ENCODE results near the gene FNBP1L. TPM values are rescaled to one million over a fixed set of nuclear protein-coding genes. Genes with fewer than 3 reads are reported as not detected.

FNBP1L gene
- total and polyA plus RNA-seq, 2 experiments from 2014 or later: 56.3 to 132 TPM

GRCh38 chr1:93596329-93597089, 148.6 kb downstream of the FNBP1L start:
- no peak overlapping the region for H3K4me2 ChIP-seq
- no peaks in the 10 kb centered on the region for H3F3A ChIP-seq (replicated peaks; ENCODE audit: low read depth)
- H2AFZ ChIP-seq: no peak overlapping the region
- DNase-seq (ENCODE audit: low spot score) (no peak), ATAC-seq (no peak)
- Mint-ChIP-seq H3K27me3 (ENCODE audit: insufficient read depth, low read depth, poor library complexity) (peaks cover 2% of the 10 kb centered on the region), H3K4me3 (no peak overlapping the region), H3K36me3 (ENCODE audit: low read depth) (no peaks in the 10 kb centered on the region), H3K4me1 (peaks cover 43% of the 10 kb centered on the region), H3K9me3 (no peaks in the 10 kb centered on the region), H3K27ac (no peak overlapping the region)
- H3K4me3 ChIP-seq: no peak overlapping the region
- H3K9me2 ChIP-seq (ENCODE audit: insufficient read depth): no peaks in the 10 kb centered on the region
- H3K4me1 ChIP-seq (ENCODE audit: insufficient read depth): peaks cover 35% of the 10 kb centered on the region
- no peak for TF ChIP-seq ZNF462 (CRISPR knock-in tag; IDR thresholded peaks at IDR 0.05)
- no peak for TF ChIP-seq CTCF (conservative IDR thresholded peaks at IDR 0.05; ENCODE audit: low read depth in 2 of 2)
- TF ChIP-seq ETS1 (IDR thresholded peaks at IDR 0.05): no peak
- no peak for TF ChIP-seq STAT1 (IDR thresholded peaks at IDR 0.05; ENCODE audit: unreplicated experiment)
- TF ChIP-seq ZNF331 (CRISPR knock-in tag; IDR thresholded peaks at IDR 0.05; ENCODE audit: low read depth): no peak
- no peak for TF ChIP-seq REST (IDR thresholded peaks at IDR 0.05; ENCODE audit: unreplicated experiment)
- no peak for TF ChIP-seq POLR2AphosphoS5 (IDR thresholded peaks at IDR 0.05; ENCODE audit: low read depth)
- no peak for TF ChIP-seq JUNB (IDR thresholded peaks at IDR 0.05; ENCODE audit: unreplicated experiment)
- TF ChIP-seq ZNF114 (CRISPR knock-in tag; IDR thresholded peaks at IDR 0.05): no peak
- no peak for TF ChIP-seq CREB1 (CRISPR knock-in tag; IDR thresholded peaks at IDR 0.05; ENCODE audit: low read depth)
- no peak for TF ChIP-seq EZH2phosphoT487 (IDR thresholded peaks at IDR 0.05; ENCODE audit: unreplicated experiment)
- TF ChIP-seq NANOG (IDR thresholded peaks at IDR 0.05; ENCODE audit: borderline replicate concordance): no peak
- TF ChIP-seq EZH2 (IDR thresholded peaks at IDR 0.05; ENCODE audit: low read depth, unreplicated experiment): no peak
- no peak overlapping the region for H3K27ac ChIP-seq (ENCODE audit: low read depth)
- H3K79me2 ChIP-seq (replicated peaks; ENCODE audit: insufficient read depth): 0 out of 2 replicates have a peak, but pooled peaks cover 4% of the 10 kb centered on the region
- no peaks in the 10 kb centered on the region for H4K20me1 ChIP-seq (replicated peaks; ENCODE audit: insufficient read depth)
- no peaks in the 10 kb centered on the region for H3K27me3 ChIP-seq (ENCODE audit: insufficient read depth)
- no peaks in the 10 kb centered on the region for H3K36me3 ChIP-seq (ENCODE audit: insufficient read depth)
